Gastroesophageal sphincter (tissue), 4 donors: ENCODE data around the gene NFATC3. TPM values are rescaled to one million over a fixed set of nuclear protein-coding genes. Genes with fewer than 3 reads are reported as not detected.

Source experiments
- ATAC-seq: fragments of 150-250 bp; one replicate; pipeline ENCODE4 v1.9.1; 2016; ENCODE audit warnings: mild to moderate bottlenecking, moderate library complexity
- H3K27ac ChIP-seq, 4 donors: fragments of 200-600 bp; sonication (generic) in 3 of 4; 1 replicate in 3 of 4; 2 replicates in 1 of 4; pipeline ENCODE4 v1.5.1; 2016 to 2019
- H3K27me3 ChIP-seq: fragments of 200-600 bp; sonication (generic); one replicate; pipeline ENCODE4 v1.5.1; 2019
- H3K36me3 ChIP-seq, 2 donors: fragments of 200-600 bp; sonication (generic); one replicate each; pipeline ENCODE4 v1.5.1; 2019; ENCODE audit warnings: control low read depth in 1 of 2
- H3K4me1 ChIP-seq, 3 donors: fragments of 200-600 bp; sonication (generic); 1 replicate in 2 of 3; 2 replicates in 1 of 3; pipeline ENCODE4 v1.5.1; 2016 to 2019; ENCODE audit warnings: control low read depth in 2 of 3
- H3K4me3 ChIP-seq, 2 donors: fragments of 200-600 bp; sonication (generic); one replicate each; pipeline ENCODE4 v1.5.1; 2019; ENCODE audit warnings: mild to moderate bottlenecking in 1 of 2, moderate library complexity in 1 of 2
- H3K9me3 ChIP-seq, 3 donors: fragments of 200-600 bp; sonication (generic); one replicate each; pipeline ENCODE4 v1.5.1; 2017 to 2019; ENCODE audit warnings: control low read depth in 2 of 3
- EP300 ChIP-seq: sonication (generic); formaldehyde crosslinking; IDR thresholded peaks from one replicate; pipeline ENCODE4 v1.6.1; 2017; ENCODE audit warnings: antibody characterized with exemption, mild to moderate bottlenecking
- POLR2A ChIP-seq, 2 donors: fragments of 450-650 bp; IDR thresholded peaks; one replicate each; pipeline ENCODE4 v1.6.1; 2017; ENCODE audit warnings: antibody characterized with exemption in 2 of 2, mild to moderate bottlenecking in 2 of 2, moderate library complexity in 1 of 2
- POLR2AphosphoS5 ChIP-seq: sonication (generic); formaldehyde crosslinking; IDR thresholded peaks from one replicate; pipeline ENCODE4 v1.6.1; 2017; ENCODE audit warnings: antibody characterized with exemption
- WGBS, 2 donors: methylation state at CpG; one replicate each; pipeline ENCODE4 v1.1.5; 2018; ENCODE audit warnings: low coverage in 1 of 2; 5-methylcytosine and 5-hydroxymethylcytosine counted together
- total RNA-seq, 4 donors: library from RNA; depleted of rRNA; stranded (reverse); fragments of >200 nt; gene quantifications; one replicate each; pipeline ENCODE4 v1.1.0, GENCODE V29; 2016
- TF ChIP-seq, protein P1 (sequence below), 4 experiments: fragments of 200-600 bp in 2 of 4; fragments of 450-650 bp in 2 of 4; sonication (generic) in 1 of 4; IDR thresholded peaks; one replicate each; pipeline ENCODE4 v1.5.1; 2017 to 2019; ENCODE audit warnings: antibody characterized with exemption in 4 of 4, mild to moderate bottlenecking in 2 of 4, moderate library complexity in 2 of 4

Gene NFATC3
- total RNA-seq, 4 donors from 2014 or later: 42.4 to 50.6 (median 49.3) TPM

DNA sequence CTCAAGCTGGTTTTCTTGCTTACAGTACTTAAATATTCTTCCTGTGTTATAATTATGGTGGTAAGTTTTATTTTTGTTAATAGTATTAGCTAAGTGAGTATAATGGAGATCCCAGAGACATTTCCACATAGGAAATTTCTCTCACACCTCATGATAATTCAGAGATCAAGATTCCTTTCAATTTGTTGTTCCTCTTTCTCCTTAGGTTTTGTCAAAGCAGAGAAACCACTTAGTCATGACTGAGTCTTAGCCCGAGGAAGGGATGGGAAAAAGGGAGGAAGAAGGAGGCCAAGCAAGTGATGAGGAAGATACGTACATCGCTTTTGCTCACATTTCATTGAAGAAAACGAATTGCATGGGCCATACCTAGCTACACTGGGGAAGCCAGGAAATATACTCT is 132.3 kb downstream of the NFATC3 start:
- Histone ChIP-seq H3K4me1 (peaks cover 0 to 2% (median 0%) of the 10 kb centered on the region in 3 donors), H3K9me3 (no peaks in the 10 kb centered on the region), H3K27ac (no peak overlapping the region), H3K36me3 (peaks cover 0 to 6% of the 10 kb centered on the region in 2 donors), H3K4me3 (no peak overlapping the region), H3K27me3 (no peaks in the 10 kb centered on the region)
- no peak for TF ChIP-seq POLR2A (IDR thresholded peaks at IDR 0.05)
- TF ChIP-seq, protein P1, sequence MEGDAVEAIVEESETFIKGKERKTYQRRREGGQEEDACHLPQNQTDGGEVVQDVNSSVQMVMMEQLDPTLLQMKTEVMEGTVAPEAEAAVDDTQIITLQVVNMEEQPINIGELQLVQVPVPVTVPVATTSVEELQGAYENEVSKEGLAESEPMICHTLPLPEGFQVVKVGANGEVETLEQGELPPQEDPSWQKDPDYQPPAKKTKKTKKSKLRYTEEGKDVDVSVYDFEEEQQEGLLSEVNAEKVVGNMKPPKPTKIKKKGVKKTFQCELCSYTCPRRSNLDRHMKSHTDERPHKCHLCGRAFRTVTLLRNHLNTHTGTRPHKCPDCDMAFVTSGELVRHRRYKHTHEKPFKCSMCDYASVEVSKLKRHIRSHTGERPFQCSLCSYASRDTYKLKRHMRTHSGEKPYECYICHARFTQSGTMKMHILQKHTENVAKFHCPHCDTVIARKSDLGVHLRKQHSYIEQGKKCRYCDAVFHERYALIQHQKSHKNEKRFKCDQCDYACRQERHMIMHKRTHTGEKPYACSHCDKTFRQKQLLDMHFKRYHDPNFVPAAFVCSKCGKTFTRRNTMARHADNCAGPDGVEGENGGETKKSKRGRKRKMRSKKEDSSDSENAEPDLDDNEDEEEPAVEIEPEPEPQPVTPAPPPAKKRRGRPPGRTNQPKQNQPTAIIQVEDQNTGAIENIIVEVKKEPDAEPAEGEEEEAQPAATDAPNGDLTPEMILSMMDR (IDR thresholded peaks at IDR 0.05): no peak
- TF ChIP-seq EP300: no peak
- TF ChIP-seq POLR2AphosphoS5: no peak
- ATAC-seq: no peak
- 86 to 87% methylated on average over 3 to 4 of the region's 4 CpGs for WGBS, 2 donors

DNA sequence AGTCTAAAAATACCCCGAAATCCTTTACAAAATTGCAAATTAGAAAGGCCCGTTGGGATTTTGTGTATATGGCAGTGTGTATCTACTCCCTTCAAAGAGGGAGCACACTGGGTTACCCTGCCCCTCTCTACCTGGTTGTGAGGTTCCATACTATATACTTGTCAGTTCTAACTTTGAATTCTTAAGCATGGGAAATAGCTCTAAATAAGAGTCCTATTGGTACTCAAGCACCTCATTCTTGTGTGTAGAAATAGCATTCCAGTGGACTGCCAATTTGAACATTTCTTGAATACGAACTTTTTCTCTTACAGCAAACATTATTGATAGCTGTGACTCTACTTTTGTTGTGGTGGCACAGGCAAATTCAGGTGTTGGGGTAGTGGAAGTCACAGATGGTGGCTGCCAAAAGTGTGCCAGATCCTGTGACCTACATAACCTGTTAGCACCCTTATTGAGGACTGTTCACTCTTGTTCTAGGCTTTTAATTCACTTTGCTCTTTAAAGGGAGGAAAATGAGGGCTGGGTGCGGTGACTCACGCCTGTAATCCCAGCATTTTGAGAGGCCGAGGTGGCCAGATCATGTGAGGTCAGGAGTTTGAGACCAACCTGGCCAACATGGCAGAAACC is 134.7 kb downstream of the NFATC3 start:
- ATAC-seq: no peak
- no peak for TF ChIP-seq EP300
- no peaks in the 10 kb centered on the region for H3K9me3 ChIP-seq
- 76 to 84% methylated on average over 3 of the region's 6 CpGs for WGBS, 2 donors
- peaks cover 0 to 13% (median 0%) of the 10 kb centered on the region in 3 donors for H3K4me1 ChIP-seq
- peaks cover 0 to 6% of the 10 kb centered on the region in 2 donors for H3K36me3 ChIP-seq
- H3K27ac ChIP-seq: no peak overlapping the region
- H3K4me3 ChIP-seq: no peak overlapping the region
- H3K27me3 ChIP-seq: no peaks in the 10 kb centered on the region

DNA sequence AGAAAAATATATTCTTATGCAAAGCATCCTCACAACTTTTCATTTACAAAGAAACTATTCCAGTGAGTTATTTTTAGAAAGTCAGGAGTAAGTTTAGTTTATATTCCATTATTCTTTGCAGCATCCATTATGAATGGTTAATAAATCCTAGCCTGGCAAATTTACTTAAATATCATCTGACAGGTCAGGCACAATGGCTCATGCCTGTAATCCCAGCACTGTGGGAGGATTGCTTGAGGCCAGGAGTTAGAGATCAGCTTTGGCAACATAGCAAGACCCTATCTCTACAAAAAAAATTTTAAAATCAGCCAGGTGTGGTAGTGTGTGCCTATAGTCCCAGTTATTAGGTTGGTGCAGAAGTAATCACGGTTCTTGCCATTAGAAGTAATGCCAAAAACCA is 137.9 kb downstream of the NFATC3 start:
- Histone ChIP-seq H3K4me1 (peaks cover 0 to 17% (median 0%) of the 10 kb centered on the region in 3 donors), H3K9me3 (no peaks in the 10 kb centered on the region), H3K36me3 (peaks cover 0 to 18% of the 10 kb centered on the region in 2 donors), H3K27me3 (no peaks in the 10 kb centered on the region), H3K4me3 (no peak overlapping the region), H3K27ac (peak overlapping the region in 2 of 4 donors; percentile 15 to 19)
- TF ChIP-seq POLR2AphosphoS5: no peak
- TF ChIP-seq, protein P1 (IDR thresholded peaks at IDR 0.05): no peak
- TF ChIP-seq POLR2A (IDR thresholded peaks at IDR 0.05): no peak
- no peak for TF ChIP-seq EP300
- 17 to 30% methylated on average over 1 of the region's 1 CpG for WGBS, 2 donors
- no peak for ATAC-seq

DNA sequence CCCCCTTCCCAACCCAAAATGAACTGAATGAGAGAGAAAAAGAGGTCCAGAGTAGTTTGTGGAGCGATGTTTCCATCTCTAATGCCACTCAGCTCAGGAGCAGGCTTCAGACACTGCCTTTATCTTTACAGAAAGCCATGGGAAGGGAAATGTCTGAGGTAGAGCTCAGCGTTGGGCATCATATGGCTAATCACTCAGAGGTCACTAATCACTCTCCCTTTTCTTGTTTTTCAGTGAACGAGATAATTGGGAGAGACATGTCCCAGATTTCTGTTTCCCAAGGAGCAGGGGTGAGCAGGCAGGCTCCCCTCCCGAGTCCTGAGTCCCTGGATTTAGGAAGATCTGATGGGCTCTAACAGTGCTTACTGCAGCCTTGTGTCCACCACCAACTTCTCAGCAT is 140.9 kb downstream of the NFATC3 start:
- TF ChIP-seq, protein P1 (IDR thresholded peaks at IDR 0.05): no peak
- TF ChIP-seq POLR2A (IDR thresholded peaks at IDR 0.05): no peak

DNA sequence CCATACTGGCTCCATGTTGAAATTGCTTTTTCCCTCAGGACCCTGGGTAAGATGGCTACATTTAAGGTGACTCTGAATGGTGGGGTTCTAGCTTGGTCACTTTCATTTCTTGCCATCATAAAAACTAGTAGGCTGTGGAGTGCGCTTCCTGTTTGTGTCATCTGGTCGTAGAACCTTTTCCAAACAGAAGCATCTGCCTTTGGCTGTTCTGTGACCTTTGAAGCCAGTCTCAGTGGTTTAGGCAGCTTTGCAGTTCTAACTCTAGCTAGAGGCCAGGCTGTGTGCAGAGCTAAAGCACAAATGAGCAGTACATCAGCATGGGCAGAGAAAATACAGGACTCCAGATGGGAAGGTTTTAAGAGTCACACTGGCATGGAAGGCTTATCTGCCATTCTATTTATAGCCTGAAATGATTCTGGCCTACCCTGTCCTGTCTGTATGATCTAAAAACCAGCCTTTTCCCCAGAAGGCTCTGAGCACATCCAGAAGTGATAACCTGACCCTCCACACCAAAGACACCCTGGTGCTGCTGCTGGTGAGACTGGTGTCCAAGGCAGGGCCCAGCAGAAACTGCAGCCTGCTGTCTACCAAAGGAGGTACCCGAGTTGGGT is 142.1 kb downstream of the NFATC3 start:
- no peak overlapping the region for H3K27ac ChIP-seq
- 69 to 83% methylated on average over 1 to 2 of the region's 3 CpGs for WGBS, 2 donors

More for the DNA sequence above, 140.9 kb downstream of the NFATC3 start:
- H3K4me1 ChIP-seq: peaks cover 0 to 36% (median 5%) of the 10 kb centered on the region in 3 donors
- H3K36me3 ChIP-seq: peaks cover 0 to 34% of the 10 kb centered on the region in 2 donors
- no peaks in the 10 kb centered on the region for H3K9me3 ChIP-seq
- no peak overlapping the region for H3K4me3 ChIP-seq
- ATAC-seq: no peak
- H3K27me3 ChIP-seq: no peaks in the 10 kb centered on the region
- no peak overlapping the region for H3K27ac ChIP-seq
- WGBS, 2 donors: 84 to 90% methylated on average over 2 to 4 of the region's 4 CpGs

More for the DNA sequence above, 142.1 kb downstream of the NFATC3 start:
- Histone ChIP-seq H3K4me1 (peaks cover 0 to 36% (median 5%) of the 10 kb centered on the region in 3 donors), H3K9me3 (no peaks in the 10 kb centered on the region), H3K36me3 (peaks cover 0 to 46% of the 10 kb centered on the region in 2 donors), H3K27me3 (no peaks in the 10 kb centered on the region), H3K4me3 (no peak overlapping the region)
- ATAC-seq: no peak
- TF ChIP-seq EP300 (no peak), POLR2AphosphoS5 (no peak), POLR2A (IDR thresholded peaks at IDR 0.05) (no peak)
- TF ChIP-seq, protein P1 (IDR thresholded peaks at IDR 0.05): no peak
